HG03457 (cell line): Measurements from ENCODE around the gene CASP1.
"Not testable (repeated sequence)": the region's sequence is repeated elsewhere in the genome, so short reads cannot be mapped to it uniquely, and the experiment has no call there.

Source experiments
- ATAC-seq: cut with Tn5 transposase; IDR thresholded peaks from one replicate; pipeline ENCODE4 v1.9.1; 2021; ENCODE audit warnings: moderate number of reproducible peaks; ENCODE audit not compliant: unreplicated experiment

Gene CASP1

DNA sequence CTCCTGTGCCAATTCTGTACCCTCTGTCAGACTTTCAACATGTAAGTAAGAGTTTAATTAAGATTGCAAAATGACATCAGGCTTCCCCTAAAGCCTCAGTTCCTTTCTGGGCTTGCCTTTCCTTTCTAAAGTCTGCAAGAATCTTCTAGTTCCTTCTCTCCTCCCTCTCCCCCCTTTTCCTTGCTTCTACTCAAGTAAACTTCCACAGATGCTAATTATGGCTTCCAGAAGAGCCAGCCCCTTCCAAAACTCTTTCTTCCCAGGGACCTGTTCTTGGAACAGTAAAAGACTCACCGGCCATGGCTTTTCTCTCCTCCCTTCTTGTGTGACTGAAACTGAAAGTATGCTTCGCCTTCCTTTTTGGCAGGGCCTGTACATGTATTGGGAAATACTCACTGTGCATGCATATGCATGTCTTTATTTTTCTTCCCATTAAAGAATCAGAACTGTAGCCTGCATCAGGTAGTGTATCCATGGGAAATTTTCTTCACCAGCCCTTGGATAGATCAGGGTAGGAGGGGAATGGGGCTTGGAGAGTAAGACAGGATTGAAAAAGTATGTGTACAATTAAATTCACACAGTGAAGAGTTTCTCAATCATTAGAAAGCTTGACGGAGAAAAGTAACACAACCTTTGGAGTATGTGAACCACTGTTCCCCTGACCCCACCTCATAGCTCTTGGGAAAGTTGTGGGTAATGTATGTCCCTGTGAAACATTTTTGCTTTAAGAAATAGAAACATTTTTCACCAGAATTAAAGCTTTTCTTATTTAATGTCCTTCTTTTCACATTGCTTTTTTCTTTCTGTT is at the start of gene CASP1:
Gene CASP1 (minus strand): TSS at position 332 of the 808 bp plus-strand sequence. CDS start 31 bp downstream, at position 301.
- ATAC-seq = peak; percentile 97

DNA sequence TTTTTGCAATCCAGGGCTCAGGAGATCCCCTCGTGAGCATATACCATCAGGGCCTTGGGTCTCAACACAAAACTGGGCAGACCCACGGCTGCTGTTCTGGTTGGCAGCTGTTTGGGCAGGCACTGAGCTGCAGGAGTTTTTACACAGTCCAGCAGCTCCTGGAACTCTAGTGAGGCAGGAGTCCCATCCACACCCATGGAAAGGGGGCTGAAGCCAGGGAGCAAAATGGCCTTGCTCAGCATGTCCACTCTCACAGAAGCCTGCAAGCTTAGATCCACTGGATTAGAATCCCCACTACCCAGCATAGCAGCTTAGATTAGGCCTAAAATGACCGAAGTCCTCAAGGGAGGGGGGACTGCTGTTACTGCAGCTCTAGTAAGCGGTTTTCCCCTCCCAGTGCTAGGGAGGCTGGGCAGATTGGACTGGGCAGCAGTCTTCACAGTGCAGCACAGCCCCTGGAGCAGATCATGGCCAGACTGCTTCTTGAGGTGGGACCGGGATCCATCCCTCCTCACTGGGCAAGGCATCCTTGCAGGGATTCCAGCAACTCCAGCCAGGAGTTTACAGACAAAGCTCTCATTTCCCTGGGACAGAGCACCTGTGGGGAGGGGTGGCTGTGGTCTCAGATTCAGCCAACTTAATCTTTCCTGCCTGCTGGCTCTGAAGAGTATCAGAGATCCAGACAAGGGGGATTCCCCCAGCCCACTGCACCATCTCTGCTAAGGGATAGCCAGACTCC is 46.6 kb upstream of the CASP1 start:
- no peak for ATAC-seq

DNA sequence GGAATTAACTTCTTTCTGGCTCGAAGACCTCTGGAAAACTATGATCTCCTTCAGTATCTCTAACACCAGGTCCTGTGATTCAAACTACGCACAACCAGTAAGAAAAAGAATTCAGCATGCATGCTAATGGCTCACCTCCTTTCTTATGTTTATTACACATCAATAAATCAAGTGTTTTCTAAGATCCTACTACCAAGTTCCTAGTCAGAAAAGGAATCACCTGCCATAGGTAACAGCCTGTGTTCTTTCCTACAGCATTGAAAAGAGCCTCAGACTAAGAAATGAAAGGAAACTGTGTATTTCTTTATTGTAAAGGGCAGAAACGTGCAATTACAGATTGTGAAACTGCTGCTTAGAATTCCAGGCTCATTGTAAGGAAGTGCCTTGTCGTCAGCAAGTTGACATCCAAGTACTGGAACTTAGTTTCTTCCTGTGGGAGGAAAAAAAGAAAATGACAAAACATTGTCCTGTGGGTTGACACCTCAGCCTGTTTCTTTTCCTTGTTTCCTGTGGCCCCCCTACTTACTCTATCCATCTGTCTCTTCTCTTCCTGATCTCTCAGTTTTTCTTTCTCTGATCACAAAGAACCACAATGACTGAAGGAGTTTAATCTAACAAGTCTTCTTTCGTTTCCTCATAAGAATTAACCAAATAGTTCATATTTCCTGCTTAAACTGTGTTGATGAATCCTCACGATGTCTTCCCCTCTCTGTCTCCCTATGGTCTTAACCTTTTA is 45.4 kb upstream of the CASP1 start:
- not testable (repeated sequence) for ATAC-seq

DNA sequence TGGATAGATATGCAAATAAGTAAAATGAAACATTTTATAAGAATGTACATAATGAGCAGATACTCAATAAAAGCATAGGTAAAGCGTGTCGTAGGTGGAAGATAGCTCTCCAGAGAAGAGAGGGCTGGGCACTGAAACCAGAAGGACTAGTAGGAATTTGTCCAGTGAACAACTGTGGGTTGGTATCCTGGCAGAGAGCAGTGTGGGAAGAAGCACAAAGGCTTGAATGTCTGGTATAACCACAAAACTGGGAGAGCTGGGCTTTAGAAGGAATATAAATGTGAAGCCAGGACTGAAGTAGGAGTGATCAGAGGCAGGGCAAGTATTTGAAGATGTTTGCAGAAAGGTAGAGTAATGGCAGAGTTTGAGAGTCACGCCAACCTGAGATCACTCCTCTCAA is 43.3 kb upstream of the CASP1 start:
- ATAC-seq = no peak

DNA sequence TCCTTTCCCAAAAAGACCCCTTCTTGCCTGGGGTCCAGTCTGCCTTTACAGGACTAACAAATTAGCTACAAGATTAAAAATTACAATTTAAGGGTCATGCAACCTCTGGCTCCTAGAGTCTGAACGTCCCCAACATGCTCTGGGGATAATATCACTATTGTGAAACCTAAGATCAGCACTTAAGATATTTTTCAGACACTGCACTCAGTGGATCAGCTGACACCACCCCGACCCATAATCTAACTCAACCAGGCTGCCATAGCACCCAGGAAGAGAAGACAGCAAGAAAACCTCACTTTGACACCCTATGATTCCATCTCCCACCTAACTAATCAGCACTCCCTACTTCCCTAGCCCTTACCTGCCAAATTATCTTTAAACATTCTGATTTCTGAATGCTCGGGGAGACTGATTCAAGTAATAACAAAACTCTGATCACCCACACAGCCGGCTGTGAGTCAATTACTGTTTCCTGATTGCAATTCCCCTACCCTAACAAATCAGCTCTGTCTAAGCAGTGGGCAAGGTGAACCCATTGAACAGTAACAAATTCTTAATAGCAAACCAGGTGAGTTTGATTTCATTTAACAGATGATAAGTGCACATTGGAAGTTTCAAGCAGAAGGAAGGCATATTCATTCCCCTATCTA is 42.3 kb upstream of the CASP1 start:
- not testable (repeated sequence) for ATAC-seq

DNA sequence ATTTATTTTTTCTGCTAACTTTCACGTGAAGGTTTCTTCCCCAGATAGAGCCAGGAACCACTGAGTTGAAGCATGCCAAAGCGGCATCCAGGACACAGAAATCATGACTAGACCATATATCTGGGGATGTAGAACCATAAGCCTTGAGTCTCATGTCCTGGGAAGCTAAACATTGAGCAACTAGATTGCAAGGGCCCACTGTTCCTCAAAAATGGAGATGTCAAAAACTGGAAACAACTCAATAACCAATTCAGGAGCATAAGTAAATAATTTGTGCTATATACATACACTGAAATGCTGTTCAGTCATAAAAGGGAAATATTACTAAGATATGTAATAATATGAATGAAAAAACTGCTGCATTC is 39.2 kb upstream of the CASP1 start:
- no peak for ATAC-seq

DNA sequence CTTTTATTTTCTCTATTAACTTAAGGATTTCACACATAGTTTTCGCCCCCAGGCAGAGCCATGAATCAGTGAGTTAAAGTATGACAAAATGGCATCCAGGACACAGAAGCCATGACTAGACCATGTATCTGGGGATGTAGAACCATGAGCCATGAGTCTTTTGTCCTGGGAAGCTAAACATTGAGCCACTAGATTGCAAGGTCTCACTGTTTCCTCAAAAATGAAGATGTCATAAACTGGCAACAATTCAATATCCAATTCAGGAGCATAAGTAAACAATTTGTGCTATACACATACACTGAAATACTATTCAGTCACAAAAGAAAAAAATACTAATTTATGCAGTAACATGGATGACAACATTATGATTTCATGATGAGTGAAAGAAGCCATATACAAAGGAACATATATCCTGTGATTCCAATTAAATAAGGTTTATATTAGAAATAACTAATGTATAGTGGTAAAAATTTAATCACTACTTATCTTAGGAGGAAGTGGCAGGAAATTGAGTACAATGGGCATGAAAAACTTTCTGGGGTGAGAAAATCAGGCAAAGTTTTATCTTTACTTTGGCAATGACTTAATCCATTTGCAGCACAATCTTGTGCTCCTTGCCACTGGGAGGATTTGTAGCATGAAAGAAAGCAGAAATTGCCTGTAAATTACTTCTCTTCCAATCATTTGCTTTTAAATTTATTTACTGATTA is 38.7 kb upstream of the CASP1 start:
- no peak for ATAC-seq

DNA sequence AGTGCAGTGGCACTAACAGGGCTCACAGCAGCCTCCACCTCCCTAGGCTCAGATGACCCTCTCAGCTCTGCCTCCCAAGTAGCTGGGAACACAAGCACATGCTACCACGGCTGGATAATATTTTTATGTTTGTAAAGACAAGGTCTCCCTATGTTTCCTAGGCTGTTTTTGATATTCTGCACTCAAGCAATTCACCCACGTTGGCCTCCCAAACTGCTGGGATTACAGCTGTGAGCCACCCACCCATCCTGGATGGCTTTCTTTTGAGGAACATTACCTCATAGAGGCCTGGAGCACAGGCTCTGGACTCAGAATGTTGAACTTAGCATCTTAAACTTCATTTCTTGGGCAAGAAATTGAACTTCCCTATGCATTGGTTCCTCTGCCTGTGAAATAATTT is 37.1 kb upstream of the CASP1 start:
- ATAC-seq = not testable (repeated sequence)

DNA sequence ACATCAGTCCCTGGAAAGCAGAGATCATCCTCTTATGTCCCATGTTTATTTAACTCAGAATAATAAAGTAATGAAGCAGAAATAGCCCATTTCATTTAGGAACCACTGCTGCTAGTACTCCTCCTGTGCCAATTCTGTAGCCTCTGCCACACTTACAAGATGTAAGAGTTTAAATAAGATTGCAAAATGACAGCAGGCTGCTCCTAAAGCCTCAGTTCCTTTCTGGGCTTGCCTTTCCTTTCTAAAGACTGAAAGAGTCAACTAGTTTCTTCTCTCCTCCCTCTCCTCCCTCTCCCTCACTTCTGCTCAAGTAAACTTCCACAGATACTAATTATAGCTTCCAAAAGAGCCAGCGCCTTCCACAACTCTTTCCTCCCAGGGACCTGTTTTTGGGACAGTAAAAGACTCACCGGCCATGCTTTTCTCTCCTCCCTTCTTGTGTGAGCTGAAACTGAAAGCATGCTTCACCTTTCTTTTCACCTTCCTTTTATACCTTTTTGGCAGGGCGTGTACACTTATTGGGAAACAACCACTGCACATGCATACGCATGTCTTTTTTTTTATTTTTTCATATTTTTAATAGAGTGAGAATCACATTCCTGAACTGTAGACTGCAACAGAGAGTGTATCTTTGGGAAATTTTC is 36.3 kb upstream of the CASP1 start:
- ATAC-seq = no peak

DNA sequence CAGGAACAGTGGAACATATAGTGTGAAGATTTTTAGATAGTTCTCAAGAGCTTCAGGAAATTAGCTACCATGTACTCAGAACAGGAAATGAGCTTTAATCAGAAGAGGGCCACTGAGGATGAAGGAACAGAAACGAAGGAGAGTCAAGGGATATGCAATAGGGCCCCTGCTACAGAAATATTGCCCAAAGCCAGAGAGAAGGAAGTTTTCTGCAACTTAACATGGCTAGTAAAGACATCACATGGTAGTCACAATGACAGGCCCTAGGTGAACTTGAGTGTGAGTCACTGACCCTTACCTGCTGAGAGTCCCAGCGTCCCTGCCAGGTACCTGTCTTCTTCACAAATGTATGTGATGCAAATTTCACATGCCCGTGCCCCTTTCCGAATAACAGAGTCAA is 35.4 kb upstream of the CASP1 start:
- no peak for ATAC-seq

DNA sequence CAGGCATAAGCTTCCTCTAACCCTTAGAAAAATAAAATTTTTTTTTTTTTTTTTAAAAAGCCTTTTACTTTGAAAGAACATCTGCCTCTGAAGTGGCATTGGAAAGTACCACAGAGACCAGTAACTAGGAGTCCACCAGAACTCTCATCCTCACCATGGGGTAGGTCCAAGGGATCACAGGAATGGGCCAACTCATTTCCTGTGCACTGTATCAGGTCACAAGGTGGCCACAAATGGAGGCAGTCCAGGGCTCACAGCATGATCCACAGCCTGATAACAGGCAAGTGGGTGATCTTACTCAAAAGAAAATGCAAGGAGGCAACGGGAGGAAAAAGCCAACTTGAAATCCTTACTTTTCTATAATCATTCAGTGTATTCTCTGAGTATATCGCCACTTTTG is 34.8 kb upstream of the CASP1 start:
- not testable (repeated sequence) for ATAC-seq

DNA sequence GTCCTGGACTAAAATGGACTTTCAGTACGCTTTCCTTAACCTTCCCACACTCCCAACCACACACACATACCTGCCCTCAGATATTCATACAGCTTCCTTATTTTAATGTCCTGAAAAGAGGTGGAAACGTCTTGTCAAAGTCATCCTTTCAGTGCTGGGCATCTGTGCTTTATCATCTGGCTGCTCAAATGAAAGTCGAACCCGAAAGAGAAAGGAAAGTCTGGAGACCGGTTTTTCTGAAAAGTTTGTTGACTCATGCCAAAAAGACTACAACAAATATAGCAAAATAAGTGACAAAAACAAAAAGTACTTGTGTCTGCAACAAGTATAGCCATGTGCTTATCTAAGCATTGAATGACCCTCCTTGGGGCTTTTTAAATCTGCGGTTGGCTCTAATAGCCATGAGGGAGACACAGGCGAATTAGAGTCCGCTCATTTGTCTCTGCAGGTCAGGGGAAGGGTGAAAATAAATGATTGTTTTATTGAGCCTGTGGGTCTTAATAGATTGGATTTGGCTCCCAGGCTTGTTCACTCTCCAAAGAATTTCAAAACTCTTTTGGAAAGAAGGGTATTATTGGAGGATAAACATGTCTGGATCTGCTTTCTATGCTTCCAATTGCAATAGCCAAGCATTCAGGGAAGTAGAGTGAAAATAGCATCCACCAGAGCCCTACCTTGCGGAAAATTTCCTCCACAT is 28.4 kb upstream of the CASP1 start:
- not testable (repeated sequence) for ATAC-seq

DNA sequence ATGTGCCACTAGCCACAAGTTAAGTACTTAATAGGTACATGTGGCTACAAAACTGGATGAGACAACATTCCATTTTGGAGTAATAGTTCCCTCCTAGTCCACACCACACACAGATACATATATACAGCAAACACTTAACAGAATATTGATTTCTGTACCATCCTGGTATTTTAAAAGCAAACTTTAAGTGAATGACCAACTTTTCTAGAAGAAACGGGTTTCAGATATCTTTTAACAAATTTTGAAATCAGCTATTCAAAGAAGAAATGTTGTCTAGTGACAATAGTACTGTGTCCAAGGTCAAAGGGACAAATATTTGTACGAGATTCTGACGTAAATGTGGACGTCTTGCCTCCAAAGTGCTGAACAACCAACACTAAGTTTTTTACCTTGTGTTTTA is 22.5 kb upstream of the CASP1 start:
- no peak for ATAC-seq

DNA sequence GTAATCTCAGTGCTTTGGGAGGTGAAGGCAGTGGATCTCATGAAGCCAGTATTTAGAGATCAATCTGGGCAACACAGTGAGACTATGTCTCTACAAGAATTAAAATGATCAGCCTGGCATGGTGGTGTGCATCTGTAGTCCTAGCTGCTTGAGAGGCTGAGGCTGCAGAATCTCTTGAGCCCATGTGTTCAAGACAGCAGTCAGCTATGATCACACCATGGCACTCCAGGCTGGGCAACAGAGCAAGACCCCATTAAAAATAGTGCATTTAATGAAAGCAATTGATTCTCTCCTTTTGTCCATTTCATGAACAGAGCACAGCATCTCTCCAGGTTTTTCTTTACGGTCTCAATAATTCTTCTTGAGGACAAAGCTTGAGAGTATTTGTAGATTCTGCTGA is 21.5 kb upstream of the CASP1 start:
- ATAC-seq = no peak

DNA sequence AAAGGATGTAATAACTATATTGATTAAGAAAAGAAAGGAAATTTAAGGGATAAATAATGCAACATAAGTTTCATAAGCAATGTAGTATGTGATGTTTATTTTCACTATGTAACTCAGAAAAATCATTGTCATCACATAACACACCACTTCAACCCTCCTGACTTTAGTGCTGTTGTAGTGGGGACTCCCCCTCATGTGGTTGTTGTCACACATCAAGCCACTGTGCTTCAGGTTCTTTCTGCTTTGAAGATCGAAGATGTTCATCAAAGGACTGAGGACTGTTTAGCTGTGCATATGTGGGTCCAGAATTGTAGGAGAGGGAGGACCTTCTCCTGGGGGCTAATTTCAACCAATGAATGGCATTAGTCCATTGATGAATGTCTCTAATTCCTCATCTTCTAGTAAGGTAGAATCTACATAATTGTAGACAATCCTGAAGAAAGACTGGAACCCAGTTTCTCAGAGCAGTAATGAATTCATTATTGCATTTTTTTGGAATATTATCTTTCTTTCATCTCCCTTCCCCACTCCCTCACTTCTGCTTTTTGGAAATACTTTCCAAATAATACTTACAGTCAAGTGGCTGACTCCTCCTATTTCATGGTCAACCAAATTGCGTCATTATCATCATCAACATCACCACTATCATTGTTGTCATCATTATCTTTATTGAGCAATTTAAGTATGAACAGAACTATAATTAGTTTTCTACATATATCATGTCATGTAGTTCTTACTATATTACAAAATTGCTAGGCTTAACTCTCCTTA is 20.0 kb upstream of the CASP1 start:
- ATAC-seq = no peak

DNA sequence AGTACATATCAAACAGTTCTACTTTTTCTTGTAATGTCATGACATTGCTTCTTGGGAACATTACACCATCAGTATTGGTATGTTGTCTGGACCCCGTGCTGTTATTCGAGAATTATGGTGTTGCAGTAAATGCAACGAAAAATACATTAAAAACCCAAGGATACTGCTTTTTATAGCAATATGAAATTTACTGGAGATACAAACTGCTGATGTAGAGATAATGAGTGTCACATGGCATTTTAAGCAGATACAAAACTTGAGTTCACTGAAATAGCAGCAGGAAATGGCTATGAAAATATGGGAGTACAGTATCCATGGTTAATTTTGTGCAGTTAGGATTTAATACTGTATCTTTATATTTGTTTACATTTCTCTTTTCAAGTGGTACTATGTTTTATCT is 17.5 kb upstream of the CASP1 start:
- no peak for ATAC-seq

DNA sequence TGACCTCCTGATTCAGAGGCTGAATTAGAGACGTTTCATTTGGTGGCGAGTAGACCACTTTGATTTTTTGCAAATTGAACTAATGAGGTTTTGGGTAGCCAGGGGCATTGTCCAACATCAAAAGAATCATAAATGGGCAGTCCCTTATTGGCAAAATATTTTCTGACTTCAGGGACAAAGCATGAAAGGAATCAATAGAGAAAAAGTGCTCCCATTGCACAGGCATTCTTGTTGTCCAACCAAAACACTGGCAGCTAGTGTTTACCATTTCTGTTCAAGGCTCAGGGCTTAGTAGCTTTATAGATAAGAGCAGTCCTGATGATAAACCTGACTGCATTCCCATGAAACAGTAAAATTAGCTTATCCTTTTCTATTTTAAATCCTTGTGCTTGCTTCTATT is 16.6 kb upstream of the CASP1 start:
- no peak for ATAC-seq

DNA sequence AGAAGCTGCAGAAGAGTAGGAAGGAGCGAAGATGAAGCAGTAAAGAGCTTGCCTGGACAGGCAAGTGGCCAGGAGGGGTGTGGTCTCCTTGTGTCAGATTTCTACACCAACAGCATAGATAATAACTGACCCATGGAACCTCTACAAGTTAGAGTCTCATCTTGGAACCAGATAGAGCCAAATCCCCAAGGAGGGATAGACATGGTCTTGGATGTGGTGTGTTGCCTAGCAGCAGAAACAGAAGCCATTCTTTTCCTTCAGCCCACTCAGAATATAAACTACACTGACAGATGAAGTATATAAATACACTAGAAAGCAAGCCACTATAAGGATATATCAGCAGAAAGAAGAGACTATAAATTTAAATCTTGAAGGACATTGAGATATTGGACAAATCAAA is 14.5 kb upstream of the CASP1 start:
- no peak for ATAC-seq
